NB4 (cell line): ENCODE results near the gene PPTC7.

Experiments used
- DNase-seq: peaks from one replicate; pipeline ENCODE4 v3.0.0; 2010; ENCODE audit warnings: low read depth
- H3K4me3 ChIP-seq: one replicate; pipeline ENCODE4 v1.5.1; 2011; ENCODE audit warnings: mild to moderate bottlenecking, low read depth, low read length, moderate library complexity
- CTCF ChIP-seq: IDR thresholded peaks from one replicate; pipeline ENCODE4 v1.5.1; 2012; ENCODE audit warnings: low read depth, low read length
- MAX ChIP-seq: IDR thresholded peaks from 2 replicates; pipeline ENCODE4 v1.6.1; 2011; ENCODE audit warnings: low read depth, low read length
- MYC ChIP-seq: IDR thresholded peaks from 2 replicates; pipeline ENCODE4 v1.6.1; 2011; ENCODE audit warnings: low read depth, low read length
- POLR2A ChIP-seq: IDR thresholded peaks from 2 replicates; pipeline ENCODE4 v1.6.1; 2011; ENCODE audit warnings: mild to moderate bottlenecking; ENCODE audit not compliant: insufficient read length; ENCODE audit errors: extremely low read depth

The PPTC7 gene

DNA sequence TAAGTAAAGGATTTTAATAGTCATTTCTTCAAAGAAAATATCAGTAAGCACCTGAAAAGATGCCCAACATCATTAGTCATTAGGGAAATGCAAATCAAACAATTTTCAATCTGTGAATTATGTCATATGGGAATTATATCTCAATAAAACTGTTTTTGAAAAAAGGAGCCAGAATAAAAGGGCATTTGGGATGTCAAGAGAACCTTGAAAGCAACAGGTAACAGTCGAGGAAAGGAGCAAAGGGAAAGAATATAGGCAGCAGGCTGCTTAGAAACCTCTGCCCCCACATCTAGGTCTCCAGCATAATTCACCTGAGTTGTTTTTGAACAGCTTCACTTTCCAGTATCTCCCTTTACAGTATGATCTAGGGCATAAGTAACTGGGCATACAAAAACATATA, 68.8 kb downstream of the PPTC7 start:
- no peak for DNase-seq
- TF ChIP-seq MAX (no peak), MYC (no peak), POLR2A (no peak), CTCF (no peak)
- no peak overlapping the region for H3K4me3 ChIP-seq

DNA sequence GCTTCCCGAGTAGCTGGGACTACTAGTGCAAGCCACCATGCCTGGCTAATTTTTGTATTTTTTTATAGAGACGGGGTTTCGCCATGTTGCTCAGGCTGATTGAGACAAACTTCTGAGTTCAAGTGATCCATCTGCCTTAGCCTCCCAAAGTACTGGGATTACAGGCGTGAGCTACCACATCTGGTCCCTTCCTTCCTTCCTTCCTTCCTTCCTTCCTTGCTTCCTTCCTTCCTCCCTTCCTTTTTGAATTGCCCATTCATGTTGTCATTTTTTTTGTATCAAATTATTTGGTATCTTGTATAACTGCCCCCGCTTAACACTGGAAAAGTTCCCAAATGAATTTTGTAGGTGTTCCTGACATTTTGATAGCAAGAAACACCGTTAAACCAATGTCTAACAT, 69.3 kb downstream of the PPTC7 start:
- TF ChIP-seq MAX: no peak
- TF ChIP-seq MYC: no peak
- TF ChIP-seq POLR2A: no peak
- TF ChIP-seq CTCF: no peak
- DNase-seq: no peak
- no peak overlapping the region for H3K4me3 ChIP-seq

DNA sequence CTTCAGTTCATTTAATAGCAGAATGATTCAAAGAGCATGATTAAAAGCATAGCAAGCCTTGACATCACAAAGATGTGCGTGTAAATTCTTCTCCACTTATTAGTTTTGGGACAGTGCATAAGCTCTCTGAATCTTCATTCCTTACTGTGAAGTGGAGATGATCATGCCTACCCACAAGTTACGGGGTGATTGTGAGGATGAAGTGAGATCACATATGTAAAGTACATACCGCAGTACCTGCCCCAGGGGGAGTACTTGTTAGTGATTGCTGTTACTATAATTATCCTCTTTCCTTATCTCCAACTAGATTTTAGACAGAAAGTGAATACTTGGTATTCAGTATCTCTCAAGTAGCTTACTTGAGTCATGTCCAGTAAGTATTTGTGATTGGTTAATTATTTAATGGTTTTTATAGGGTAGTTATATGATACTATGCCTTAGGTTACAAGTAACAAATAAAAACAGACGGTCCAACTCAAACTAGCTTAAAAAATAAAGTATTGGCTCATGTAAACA, 75.0 kb downstream of the PPTC7 start:
- DNase-seq: no peak
- TF ChIP-seq POLR2A (no peak), MAX (no peak), CTCF (no peak), MYC (no peak)
- H3K4me3 ChIP-seq: no peak overlapping the region

- DNase-seq: no peak
- TF ChIP-seq MAX (no peak), POLR2A (no peak), CTCF (no peak), MYC (no peak)
- no peak overlapping the region for H3K4me3 ChIP-seq
These were observed 77.8 kb downstream of the PPTC7 start for GRCh38 chr12:110505332-110505731.

GRCh38 chr12:110503432-110503831, 79.7 kb downstream of the PPTC7 start:
- TF ChIP-seq MAX: no peak
- TF ChIP-seq POLR2A: no peak
- no peak for TF ChIP-seq CTCF
- no peak for TF ChIP-seq MYC
- DNase-seq: no peak
- no peak overlapping the region for H3K4me3 ChIP-seq
